Loucy (cell line): Measurements from ENCODE around the gene POU2AF2.

Source experiments
- H2AFZ ChIP-seq: fragments of 200-600 bp; sonication (generic); 2 replicates; pipeline ENCODE4 v1.6.0; 2016; ENCODE audit warnings: antibody characterized with exemption, mild to moderate bottlenecking, low read length, moderate library complexity
- H3F3A ChIP-seq: fragments of 200-600 bp; 2 replicates; pipeline ENCODE4 v1.6.0; 2016; ENCODE audit warnings: antibody characterized with exemption, low read depth, mild to moderate bottlenecking
- H3K27me3 ChIP-seq: fragments of 200-600 bp; sonication (generic); 2 replicates; pipeline ENCODE4 v1.6.1; 2014; ENCODE audit warnings: low read length, mild to moderate bottlenecking; ENCODE audit not compliant: insufficient read depth, poor library complexity, severe bottlenecking
- H3K36me3 ChIP-seq: fragments of 200-600 bp; sonication (generic); 2 replicates; pipeline ENCODE4 v1.6.1; 2016; ENCODE audit warnings: low read length; ENCODE audit not compliant: insufficient read depth
- H3K4me1 ChIP-seq: fragments of 200-600 bp; sonication (generic); 2 replicates; pipeline ENCODE4 v1.5.1; 2014; ENCODE audit warnings: low read length, mild to moderate bottlenecking; ENCODE audit not compliant: insufficient read depth, poor library complexity, severe bottlenecking
- H3K4me2 ChIP-seq: fragments of 200-600 bp; sonication (generic); 2 replicates; pipeline ENCODE4 v1.6.0; 2014; ENCODE audit warnings: antibody characterized with exemption, low read length, low read depth, mild to moderate bottlenecking; ENCODE audit not compliant: poor library complexity, severe bottlenecking
- H3K4me3 ChIP-seq: fragments of 200-600 bp; sonication (generic); 2 replicates; pipeline ENCODE4 v1.5.1; 2014; ENCODE audit warnings: low read length, mild to moderate bottlenecking, mixed read lengths; ENCODE audit not compliant: poor library complexity, severe bottlenecking
- H3K79me2 ChIP-seq: fragments of 200-600 bp; sonication (generic); 2 replicates; pipeline ENCODE4 v1.6.1; 2014; ENCODE audit warnings: low read length; ENCODE audit not compliant: insufficient read depth
- H3K9ac ChIP-seq: fragments of 200-600 bp; sonication (generic); 2 replicates; pipeline ENCODE4 v1.6.0; 2014; ENCODE audit warnings: mild to moderate bottlenecking, low read depth, low read length, moderate library complexity; ENCODE audit not compliant: poor library complexity, severe bottlenecking
- H3K9me2 ChIP-seq: fragments of 200-600 bp; sonication (generic); replicated peaks from 2 replicates; pipeline ENCODE4 v1.6.1; 2016; ENCODE audit warnings: low read depth, low read length, mixed read lengths
- H3K9me3 ChIP-seq: fragments of 200-600 bp; sonication (generic); 2 replicates; pipeline ENCODE4 v1.6.1; 2014; ENCODE audit warnings: mild to moderate bottlenecking, antibody characterized with exemption, low read length, low read depth; ENCODE audit not compliant: insufficient read depth
- H4K20me1 ChIP-seq: fragments of 200-600 bp; sonication (generic); 2 replicates; pipeline ENCODE4 v1.6.0; 2014; ENCODE audit warnings: antibody characterized with exemption, low read length, mild to moderate bottlenecking; ENCODE audit not compliant: insufficient read depth, poor library complexity, severe bottlenecking
- EZH2phosphoT487 ChIP-seq: fragments of 200-600 bp; IDR thresholded peaks from 2 replicates; pipeline ENCODE4 v1.6.1; 2018; ENCODE audit warnings: antibody characterized with exemption, mild to moderate bottlenecking, moderate library complexity, borderline replicate concordance
- TF ChIP-seq, protein P1 (sequence below): fragments of 200-600 bp; sonication (generic); conservative IDR thresholded peaks from 2 replicates; pipeline ENCODE4 v1.5.1; 2014; ENCODE audit warnings: mild to moderate bottlenecking, antibody characterized with exemption, low read length

The POU2AF2 gene

DNA sequence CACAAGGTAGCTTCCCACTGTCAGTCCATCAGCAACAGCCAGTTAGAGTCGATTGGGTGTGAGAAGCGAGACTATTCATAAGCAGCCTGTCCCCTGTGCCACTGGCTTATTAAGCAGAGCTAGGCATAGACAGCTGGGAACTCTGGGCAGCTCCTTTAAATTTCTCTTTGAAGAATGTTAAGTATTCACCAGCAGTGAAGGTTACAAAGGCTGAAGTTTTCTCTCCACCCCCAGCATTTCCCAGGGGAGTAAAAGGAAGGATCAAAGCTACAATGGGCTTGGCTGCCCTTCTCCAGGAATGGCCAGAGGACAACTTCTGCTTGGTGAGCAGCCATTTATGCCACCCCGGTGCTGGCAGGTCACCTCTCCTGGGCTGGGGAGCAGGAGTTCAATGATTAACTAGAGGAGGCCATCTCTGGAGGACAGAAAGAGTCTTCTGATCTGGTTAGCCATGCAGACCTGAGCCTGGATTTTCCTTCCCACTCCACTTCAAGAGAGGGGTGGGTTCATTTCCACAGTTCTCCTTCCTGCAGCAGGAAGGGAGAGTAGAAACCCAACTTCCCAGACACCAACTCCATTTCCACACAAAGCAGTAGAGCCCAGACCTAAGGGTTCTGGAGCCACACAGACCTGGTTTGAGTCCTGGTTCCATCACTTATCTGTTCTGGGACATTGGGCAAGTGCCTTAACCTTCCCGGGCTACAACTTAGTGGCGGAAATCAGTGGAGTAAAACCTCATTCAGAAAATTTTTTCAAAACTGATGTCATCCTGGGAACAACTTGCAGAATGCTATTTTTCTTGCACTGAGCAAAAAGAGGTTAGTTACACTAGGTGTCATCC is 75.4 kb downstream of the POU2AF2 start:
- no peaks in the 10 kb centered on the region for H4K20me1 ChIP-seq
- H3K9me2 ChIP-seq = no peaks in the 10 kb centered on the region
- no peaks in the 10 kb centered on the region for H3K79me2 ChIP-seq
- no peaks in the 10 kb centered on the region for H3K27me3 ChIP-seq
- no peaks in the 10 kb centered on the region for H3F3A ChIP-seq
- TF ChIP-seq EZH2phosphoT487 = no peak
- TF ChIP-seq, protein P1, sequence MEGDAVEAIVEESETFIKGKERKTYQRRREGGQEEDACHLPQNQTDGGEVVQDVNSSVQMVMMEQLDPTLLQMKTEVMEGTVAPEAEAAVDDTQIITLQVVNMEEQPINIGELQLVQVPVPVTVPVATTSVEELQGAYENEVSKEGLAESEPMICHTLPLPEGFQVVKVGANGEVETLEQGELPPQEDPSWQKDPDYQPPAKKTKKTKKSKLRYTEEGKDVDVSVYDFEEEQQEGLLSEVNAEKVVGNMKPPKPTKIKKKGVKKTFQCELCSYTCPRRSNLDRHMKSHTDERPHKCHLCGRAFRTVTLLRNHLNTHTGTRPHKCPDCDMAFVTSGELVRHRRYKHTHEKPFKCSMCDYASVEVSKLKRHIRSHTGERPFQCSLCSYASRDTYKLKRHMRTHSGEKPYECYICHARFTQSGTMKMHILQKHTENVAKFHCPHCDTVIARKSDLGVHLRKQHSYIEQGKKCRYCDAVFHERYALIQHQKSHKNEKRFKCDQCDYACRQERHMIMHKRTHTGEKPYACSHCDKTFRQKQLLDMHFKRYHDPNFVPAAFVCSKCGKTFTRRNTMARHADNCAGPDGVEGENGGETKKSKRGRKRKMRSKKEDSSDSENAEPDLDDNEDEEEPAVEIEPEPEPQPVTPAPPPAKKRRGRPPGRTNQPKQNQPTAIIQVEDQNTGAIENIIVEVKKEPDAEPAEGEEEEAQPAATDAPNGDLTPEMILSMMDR = no peak
- no peak overlapping the region for H3K9ac ChIP-seq
- H3K4me2 ChIP-seq = no peak overlapping the region
- H3K4me1 ChIP-seq = no peaks in the 10 kb centered on the region
- H3K4me3 ChIP-seq = no peak overlapping the region
- H2AFZ ChIP-seq = no peak overlapping the region
- no peaks in the 10 kb centered on the region for H3K36me3 ChIP-seq
- no peaks in the 10 kb centered on the region for H3K9me3 ChIP-seq

DNA sequence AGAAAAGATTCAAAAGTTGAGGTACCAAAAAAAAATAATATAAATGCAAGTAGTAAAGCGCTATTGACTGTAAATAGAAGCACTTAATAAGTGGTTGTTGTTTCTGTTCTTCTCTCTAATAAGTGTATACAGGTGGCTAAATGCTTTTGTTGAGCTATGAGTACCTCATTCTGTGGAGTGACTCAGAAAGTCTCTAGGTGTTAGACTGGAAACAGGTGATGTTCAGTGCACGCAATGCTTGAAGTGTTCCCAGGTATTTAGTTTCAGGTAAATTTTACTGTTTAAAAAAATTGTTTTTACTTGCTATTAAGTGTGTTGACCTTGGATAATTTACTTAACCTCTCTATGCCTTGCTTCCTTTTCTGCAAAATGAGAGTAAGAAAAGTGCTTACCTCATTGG is 77.0 kb downstream of the POU2AF2 start:
- Histone ChIP-seq H2AFZ (no peak overlapping the region), H3K9me3 (no peaks in the 10 kb centered on the region), H3K27me3 (no peaks in the 10 kb centered on the region), H3K9ac (no peak overlapping the region), H3K4me2 (no peak overlapping the region), H3K4me1 (no peaks in the 10 kb centered on the region), H4K20me1 (no peaks in the 10 kb centered on the region), H3K9me2 (no peaks in the 10 kb centered on the region), H3K4me3 (no peak overlapping the region), H3K36me3 (no peaks in the 10 kb centered on the region), H3F3A (no peaks in the 10 kb centered on the region), H3K79me2 (no peaks in the 10 kb centered on the region)
- no peak for TF ChIP-seq EZH2phosphoT487
- TF ChIP-seq, protein P1 = no peak

- TF ChIP-seq, protein P1 = no peak
- no peak for TF ChIP-seq EZH2phosphoT487
- Histone ChIP-seq H3K4me2 (no peak overlapping the region), H4K20me1 (no peaks in the 10 kb centered on the region), H3K27me3 (no peaks in the 10 kb centered on the region), H3K4me3 (no peak overlapping the region), H2AFZ (no peak overlapping the region), H3K4me1 (no peaks in the 10 kb centered on the region), H3F3A (no peaks in the 10 kb centered on the region), H3K9me3 (no peaks in the 10 kb centered on the region), H3K9me2 (no peaks in the 10 kb centered on the region), H3K9ac (no peak overlapping the region), H3K79me2 (no peaks in the 10 kb centered on the region), H3K36me3 (no peaks in the 10 kb centered on the region)
These were observed 78.8 kb downstream of the POU2AF2 start for GRCh38 chr11:111324277-111324720.
